HG03103 (cell line): ENCODE data around the gene MPHOSPH9.

Experiments used
- ATAC-seq: cut with Tn5 transposase; IDR thresholded peaks from one replicate; pipeline ENCODE4 v1.9.1; 2021; ENCODE audit warnings: low read depth; ENCODE audit not compliant: unreplicated experiment

Gene MPHOSPH9

GRCh38 chr12:123132951-123133619 is 99.9 kb downstream of the MPHOSPH9 start:
- ATAC-seq, result no peak

GRCh38 chr12:123131879-123132402 is 101.0 kb downstream of the MPHOSPH9 start:
- no peak for ATAC-seq

- ATAC-seq, result no peak
Observed at GRCh38 chr12:123131291-123131832, 101.6 kb downstream of the MPHOSPH9 start.

- ATAC-seq, result no peak
Observed at GRCh38 chr12:123129621-123130020, 103.3 kb downstream of the MPHOSPH9 start.

GRCh38 chr12:123127182-123127495 is 105.8 kb downstream of the MPHOSPH9 start:
- ATAC-seq, result no peak

- no peak for ATAC-seq
Observed at GRCh38 chr12:123126294-123127181, 106.4 kb downstream of the MPHOSPH9 start.

GRCh38 chr12:123122626-123123025 is 110.3 kb downstream of the MPHOSPH9 start:
- no peak for ATAC-seq

DNA sequence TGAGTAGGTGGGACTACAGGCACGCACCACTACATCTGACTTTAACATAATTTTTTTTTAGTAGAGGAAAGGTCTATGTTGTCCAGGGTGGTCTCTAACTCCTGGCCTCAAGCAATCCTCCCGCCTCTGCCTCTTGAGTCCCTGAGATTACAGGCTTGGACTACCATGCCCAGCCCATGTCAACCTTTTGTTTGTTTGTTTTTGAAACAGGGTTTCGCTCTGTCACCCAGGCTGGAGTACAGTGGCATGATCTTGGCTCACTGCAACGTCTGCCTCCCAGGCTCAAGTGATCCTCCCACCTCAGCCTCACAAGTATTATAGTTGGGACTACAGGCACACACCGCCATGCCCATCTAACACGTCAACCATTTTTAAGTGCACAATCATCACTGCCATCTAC is 111.3 kb downstream of the MPHOSPH9 start:
- no peak for ATAC-seq

DNA sequence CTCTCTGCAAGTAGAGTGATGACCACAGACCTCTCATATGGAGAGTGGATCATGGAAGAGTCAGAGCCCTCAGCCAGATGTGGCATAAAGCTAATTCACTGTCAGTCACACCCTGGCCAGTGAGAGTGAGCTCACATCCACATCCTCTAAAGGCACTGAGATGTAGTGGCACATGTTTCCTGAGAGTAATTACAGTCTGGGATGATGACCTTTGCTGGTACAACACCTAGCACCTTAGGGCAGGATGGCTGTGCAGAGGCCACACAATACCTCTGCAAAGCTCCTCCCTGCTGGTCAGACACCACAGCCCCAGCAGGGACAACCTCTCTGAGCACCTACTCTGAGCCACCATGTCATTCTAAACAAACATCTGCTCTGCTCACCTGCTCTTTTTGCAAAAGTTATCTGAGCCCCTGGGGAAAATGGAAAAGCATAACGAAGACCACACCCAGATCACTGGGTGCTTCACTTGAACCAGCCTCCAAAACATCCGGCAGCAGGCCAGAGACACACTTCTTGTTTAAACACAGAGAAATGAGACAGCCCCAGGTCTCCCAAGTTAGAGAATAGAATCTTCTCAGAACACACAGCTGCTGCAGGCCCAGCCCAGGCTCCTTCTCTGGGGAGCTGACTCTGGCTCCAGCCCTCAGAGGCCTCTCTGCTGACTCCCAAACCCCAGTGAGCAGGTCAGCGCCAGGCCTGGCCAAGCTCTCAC is 112.3 kb downstream of the MPHOSPH9 start:
- ATAC-seq, result peak; percentile 14

DNA sequence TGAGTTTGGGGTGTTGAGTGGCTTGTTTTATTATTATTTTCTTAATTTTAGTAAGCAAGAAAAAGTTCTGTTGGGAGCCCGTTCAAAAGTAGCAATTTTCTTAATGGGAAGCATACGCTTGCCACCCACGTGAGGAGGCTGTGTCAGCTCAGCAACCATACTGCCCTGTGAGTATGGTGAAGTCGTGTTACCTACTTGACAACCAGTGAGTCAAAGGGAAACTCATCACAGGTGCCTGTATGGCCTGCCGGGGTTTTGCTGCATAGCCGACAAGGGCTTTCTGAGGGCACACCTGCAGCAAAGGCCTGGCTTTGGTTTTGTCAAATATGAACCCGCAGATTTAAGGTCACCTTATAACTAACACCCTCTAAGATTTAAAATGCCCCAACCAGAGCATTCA is 113.1 kb downstream of the MPHOSPH9 start:
- ATAC-seq, result peak; percentile 83

DNA sequence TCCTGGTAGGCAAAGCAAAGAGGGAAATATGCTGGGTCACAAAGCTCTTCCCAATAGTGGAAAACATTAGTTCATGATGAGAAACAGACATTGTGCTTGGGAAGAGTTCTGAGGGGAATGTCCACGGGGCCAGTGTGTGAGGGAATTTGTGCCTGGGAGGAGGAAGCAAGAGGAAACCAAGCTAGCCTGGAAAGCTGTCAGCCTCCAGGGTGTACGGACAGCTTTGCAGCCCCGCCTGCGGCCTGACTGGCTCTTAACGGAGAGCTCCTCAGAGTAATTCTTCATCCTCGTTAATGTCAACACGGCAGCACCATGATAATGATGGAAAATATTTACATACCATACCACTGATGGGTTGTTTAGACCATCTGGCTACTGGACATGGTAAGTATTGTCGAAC is 114.4 kb downstream of the MPHOSPH9 start:
- ATAC-seq, result no peak

DNA sequence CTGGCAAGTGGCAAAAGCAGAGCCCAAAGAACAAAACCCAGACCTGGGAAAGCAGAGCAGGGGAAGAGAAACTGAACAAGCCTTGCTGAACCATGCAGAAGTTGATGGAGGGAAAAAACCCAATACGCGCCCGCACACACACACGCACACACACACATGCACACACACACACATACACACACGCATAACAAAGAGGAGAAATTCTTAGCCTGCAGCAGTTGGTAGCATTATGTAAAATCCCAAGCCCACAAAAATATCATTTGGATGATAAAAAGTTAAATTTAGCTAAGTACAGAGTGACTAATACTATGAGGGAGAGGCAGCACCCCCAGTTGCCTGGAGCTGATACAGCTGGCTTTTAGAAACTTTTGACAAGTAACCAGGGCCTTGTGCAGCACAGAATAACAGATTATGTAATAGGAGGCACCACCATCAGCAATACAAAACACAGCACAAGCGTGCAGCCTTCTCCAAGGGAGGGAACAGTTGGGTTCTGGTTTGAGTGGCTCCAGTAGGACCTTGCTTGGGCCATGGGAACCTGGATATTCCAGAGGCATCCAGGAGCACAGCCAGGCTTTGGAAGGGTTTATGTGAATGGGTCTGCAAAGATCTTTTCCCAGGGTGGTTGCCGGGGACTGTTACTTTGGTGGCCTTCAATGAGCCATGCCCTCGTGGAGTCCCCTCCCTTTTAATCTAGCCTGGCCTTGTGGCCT is 117.4 kb downstream of the MPHOSPH9 start:
- no peak for ATAC-seq

DNA sequence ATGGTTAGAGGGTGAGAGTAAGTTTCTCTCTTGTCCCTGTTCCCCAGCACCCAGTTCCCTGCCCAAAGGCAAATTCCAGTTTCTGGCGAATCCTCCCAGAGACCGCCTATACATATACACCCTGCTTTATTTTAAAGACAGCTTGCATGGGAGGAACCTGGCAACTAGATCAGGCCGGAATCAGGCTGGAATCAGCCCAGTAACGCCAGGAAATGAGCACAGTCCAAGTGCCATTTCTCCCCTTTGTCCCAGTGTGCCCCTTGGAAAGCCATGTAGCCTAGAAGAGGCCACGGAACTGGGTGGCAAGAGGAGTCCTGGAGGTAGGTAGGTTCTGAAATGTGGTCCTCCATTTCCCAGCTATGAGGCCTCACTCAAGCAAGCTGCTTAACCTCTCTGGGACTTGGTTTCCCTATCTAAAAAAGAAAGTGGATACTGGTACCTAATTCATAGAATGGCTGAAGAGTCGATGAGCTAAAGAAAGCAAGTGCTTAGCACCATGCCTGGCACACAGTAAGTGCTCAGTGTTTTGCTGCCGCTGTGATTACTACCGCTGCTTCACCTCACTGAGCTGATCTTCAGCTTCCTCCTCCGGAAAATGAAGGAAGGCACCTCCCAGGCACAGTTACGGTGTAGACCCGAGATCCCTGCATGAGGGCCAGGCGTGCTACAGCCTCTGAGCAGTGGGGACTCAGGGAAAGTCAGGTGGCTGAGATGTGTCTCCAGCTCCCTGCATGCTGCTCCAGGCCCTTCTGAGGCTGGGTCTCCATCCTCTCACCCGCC is 118.4 kb downstream of the MPHOSPH9 start:
- ATAC-seq, result no peak

GRCh38 chr12:123113026-123113425 is 119.9 kb downstream of the MPHOSPH9 start:
- ATAC-seq, result no peak

- no peak for ATAC-seq
Observed at GRCh38 chr12:123111498-123112165, 121.3 kb downstream of the MPHOSPH9 start.

GRCh38 chr12:123109319-123109772 is 123.6 kb downstream of the MPHOSPH9 start:
- no peak for ATAC-seq

GRCh38 chr12:123108682-123109066 is 124.3 kb downstream of the MPHOSPH9 start:
- no peak for ATAC-seq

GRCh38 chr12:123107926-123108681 is 124.8 kb downstream of the MPHOSPH9 start:
- ATAC-seq, result no peak
